Osteocyte (in vitro differentiated cells): ENCODE results near the gene CDCP2. TPM values are rescaled to one million over a fixed set of nuclear protein-coding genes. Genes with fewer than 3 reads are reported as not detected.

Experiments
- DNase-seq: peaks from one replicate; pipeline ENCODE4 v3.0.0; 2021; ENCODE audit warnings: mixed read lengths; ENCODE audit not compliant: unreplicated experiment; ENCODE audit errors: extremely low spot score
- H3K27ac Mint-ChIP-seq: one replicate; pipeline ENCODE4 v1.8.0; 2021; ENCODE audit warnings: mild to moderate bottlenecking, mixed read lengths; ENCODE audit not compliant: unreplicated experiment
- H3K27me3 Mint-ChIP-seq: one replicate; pipeline ENCODE4 v1.8.0; 2021; ENCODE audit warnings: mixed read lengths; ENCODE audit not compliant: unreplicated experiment
- H3K36me3 Mint-ChIP-seq: one replicate; pipeline ENCODE4 v1.8.0; 2021; ENCODE audit warnings: mixed read lengths; ENCODE audit not compliant: unreplicated experiment
- H3K4me1 Mint-ChIP-seq: one replicate; pipeline ENCODE4 v1.8.0; 2021; ENCODE audit warnings: mixed read lengths; ENCODE audit not compliant: unreplicated experiment
- H3K4me3 Mint-ChIP-seq: one replicate; pipeline ENCODE4 v1.8.0; 2021; ENCODE audit warnings: mild to moderate bottlenecking, moderate library complexity, mixed read lengths; ENCODE audit not compliant: unreplicated experiment
- H3K9me3 Mint-ChIP-seq: one replicate; pipeline ENCODE4 v1.8.0; 2021; ENCODE audit warnings: mixed read lengths; ENCODE audit not compliant: unreplicated experiment
- total RNA-seq: library from RNA; stranded (reverse); gene quantifications from 2 replicates; pipeline ENCODE4 v1.2.1, GENCODE V29; 2021
- TF ChIP-seq, protein P1 (sequence below): fragments of 200-600 bp; sonication (generic); IDR thresholded peaks from 2 replicates; pipeline ENCODE4 v1.5.0; 2021; ENCODE audit warnings: antibody characterized with exemption, mild to moderate bottlenecking, moderate library complexity

The CDCP2 gene
- total RNA-seq, 1 donor from 2014 or later = not detected

DNA sequence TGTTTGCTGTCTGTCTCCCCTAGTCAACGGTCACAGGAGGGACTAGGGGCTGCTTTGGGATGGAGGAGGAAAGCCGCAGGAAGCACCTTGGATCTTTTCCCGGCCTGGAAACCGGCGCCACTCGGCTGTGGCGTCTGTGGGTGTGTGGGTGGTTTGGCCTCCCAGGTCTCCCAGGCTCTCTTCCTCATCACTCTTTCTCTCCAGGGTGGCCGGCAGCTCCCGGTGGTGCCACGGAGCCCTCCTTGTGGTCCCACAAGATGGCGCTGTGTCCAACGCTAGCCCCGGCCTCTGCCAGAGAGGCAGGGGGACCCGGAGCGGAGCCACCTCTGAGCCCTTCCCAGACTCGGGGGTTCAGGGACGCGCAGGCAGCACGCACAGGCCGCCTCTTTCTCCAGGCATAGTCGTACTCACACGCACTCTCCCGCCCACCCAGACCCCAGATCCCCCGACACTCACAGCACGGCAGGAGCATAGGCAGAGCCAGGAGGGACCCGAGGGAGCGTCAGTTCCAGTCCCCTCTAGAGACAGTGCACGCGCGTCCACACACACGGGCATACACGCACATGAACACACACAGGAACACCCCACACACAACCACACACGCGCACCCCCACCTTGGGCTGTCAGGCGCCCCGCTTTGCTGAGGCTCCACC lies 31.2 kb downstream of the CDCP2 start:
- H3K36me3 Mint-ChIP-seq = no peaks in the 10 kb centered on the region
- H3K27me3 Mint-ChIP-seq = no peaks in the 10 kb centered on the region
- peak overlapping the region; percentile 50 for H3K4me3 Mint-ChIP-seq
- DNase-seq = peak; percentile 93
- no peak overlapping the region for H3K27ac Mint-ChIP-seq
- TF ChIP-seq, protein P1, sequence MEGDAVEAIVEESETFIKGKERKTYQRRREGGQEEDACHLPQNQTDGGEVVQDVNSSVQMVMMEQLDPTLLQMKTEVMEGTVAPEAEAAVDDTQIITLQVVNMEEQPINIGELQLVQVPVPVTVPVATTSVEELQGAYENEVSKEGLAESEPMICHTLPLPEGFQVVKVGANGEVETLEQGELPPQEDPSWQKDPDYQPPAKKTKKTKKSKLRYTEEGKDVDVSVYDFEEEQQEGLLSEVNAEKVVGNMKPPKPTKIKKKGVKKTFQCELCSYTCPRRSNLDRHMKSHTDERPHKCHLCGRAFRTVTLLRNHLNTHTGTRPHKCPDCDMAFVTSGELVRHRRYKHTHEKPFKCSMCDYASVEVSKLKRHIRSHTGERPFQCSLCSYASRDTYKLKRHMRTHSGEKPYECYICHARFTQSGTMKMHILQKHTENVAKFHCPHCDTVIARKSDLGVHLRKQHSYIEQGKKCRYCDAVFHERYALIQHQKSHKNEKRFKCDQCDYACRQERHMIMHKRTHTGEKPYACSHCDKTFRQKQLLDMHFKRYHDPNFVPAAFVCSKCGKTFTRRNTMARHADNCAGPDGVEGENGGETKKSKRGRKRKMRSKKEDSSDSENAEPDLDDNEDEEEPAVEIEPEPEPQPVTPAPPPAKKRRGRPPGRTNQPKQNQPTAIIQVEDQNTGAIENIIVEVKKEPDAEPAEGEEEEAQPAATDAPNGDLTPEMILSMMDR = peak; percentile 91
- H3K4me1 Mint-ChIP-seq = peaks cover 10% of the 10 kb centered on the region
- no peaks in the 10 kb centered on the region for H3K9me3 Mint-ChIP-seq

DNA sequence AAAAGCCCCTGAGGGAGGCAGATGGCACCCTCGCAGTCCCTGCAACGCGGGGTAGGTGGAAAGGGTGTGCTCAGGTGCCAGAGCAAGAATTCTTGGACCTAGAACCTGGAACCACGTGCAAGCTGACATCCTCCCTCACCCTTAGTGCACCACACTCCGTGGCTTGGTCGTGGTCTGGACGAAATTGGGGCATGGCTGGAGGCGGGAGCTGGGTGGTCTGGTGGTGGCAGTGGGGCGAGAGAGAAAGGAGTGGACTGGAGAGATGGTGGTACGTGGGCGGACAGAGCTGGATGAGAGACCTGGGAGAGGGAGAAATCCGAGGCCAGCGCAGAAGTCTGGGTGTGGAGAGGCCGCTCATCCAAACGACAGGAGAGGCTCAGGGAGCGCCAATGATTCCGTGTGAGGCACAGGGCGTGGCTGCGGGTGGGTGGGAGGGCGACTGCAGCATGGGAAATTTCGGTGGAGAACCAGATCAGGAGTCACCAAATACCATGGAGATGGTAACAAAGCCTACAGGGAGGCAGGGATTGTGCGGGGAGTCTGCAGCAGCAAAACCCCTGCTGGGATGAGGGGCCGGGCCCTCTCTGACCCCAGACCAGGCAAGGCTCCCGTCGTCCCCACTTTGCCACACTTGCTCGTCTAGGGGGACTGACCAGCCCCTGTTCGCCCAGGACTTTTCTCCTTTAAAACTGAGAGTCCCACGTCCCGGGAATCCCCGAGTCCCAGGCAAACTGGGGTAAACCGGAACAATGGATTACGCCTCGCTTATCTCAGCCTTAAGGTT lies 31.9 kb downstream of the CDCP2 start:
- TF ChIP-seq, protein P1 = no peak

DNA sequence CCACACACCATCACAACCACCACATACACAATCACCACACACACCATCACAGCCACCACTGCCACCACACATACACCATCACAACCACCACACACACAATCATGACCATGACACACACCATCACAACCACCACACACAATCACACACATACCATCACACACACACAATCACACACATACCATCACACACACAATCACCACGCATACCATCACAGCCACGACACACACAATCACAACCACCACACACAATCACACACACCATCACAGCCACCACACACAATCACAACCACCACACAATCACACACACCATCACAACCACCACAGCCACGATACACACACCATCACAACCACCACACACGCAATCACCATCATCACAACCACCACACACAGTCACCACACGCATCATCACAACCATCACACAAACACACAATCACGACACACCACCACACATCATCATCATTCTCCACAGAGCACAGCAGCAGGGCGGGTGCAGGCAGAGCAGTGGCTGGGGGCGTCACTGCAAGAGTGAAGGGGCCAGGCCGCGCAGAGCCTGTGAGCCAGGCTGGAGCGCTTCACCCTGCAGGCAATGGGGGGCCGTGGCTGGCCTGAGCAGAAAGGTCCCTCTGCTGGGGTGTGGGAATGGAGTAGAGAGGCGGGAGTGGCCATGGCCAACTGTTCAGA lies 32.6 kb downstream of the CDCP2 start:
- Mint-ChIP-seq H3K4me1 (peaks cover 10% of the 10 kb centered on the region), H3K9me3 (no peaks in the 10 kb centered on the region), H3K36me3 (no peaks in the 10 kb centered on the region), H3K4me3 (no peak overlapping the region), H3K27me3 (no peaks in the 10 kb centered on the region), H3K27ac (no peak overlapping the region)
- no peak for DNase-seq
- TF ChIP-seq, protein P1 = no peak

More for the DNA sequence above, 31.9 kb downstream of the CDCP2 start:
- Mint-ChIP-seq H3K4me3 (no peak overlapping the region), H3K36me3 (no peaks in the 10 kb centered on the region), H3K27ac (no peak overlapping the region), H3K27me3 (no peaks in the 10 kb centered on the region), H3K9me3 (no peaks in the 10 kb centered on the region), H3K4me1 (peaks cover 10% of the 10 kb centered on the region)
- DNase-seq = no peak

DNA sequence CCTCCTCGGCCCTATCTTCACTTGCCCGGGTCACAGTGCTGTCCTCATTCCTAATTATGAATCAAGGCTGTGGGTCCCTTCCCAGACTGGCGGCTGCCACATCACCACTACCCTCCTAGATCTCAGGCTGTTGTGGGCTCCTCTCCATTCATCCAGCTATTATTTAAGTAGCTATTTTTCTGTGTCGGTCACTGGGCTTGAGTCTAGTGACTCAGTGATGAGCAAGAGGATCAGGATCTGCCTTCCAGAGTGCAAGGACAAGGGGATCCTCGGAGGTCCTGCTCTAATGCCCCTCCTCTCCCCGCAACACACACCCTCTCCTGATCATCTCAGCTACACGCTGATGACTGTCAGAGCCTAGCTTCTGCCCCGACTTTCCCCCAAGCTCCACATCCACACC lies 34.1 kb downstream of the CDCP2 start:
- Mint-ChIP-seq H3K4me1 (peaks cover 10% of the 10 kb centered on the region), H3K9me3 (no peaks in the 10 kb centered on the region), H3K4me3 (no peak overlapping the region), H3K36me3 (no peaks in the 10 kb centered on the region), H3K27ac (no peak overlapping the region), H3K27me3 (no peaks in the 10 kb centered on the region)
- no peak for DNase-seq
- TF ChIP-seq, protein P1 = no peak
